Fibroblast of pulmonary artery (primary cell): ENCODE measurements around the gene OR6C76.
"Not testable (repeated sequence)": the region's sequence is repeated elsewhere in the genome, so short reads cannot be mapped to it uniquely, and the experiment has no call there.

Experiments
- DNase-seq: peaks from one replicate; pipeline ENCODE4 v3.0.0-alpha.2; 2010; ENCODE audit warnings: low read depth
- H3K4me3 ChIP-seq: replicated peaks from 2 replicates; pipeline ENCODE4 v1.5.1; 2011; ENCODE audit warnings: low read depth, mild to moderate bottlenecking, control low read depth, low read length, moderate library complexity
- TF ChIP-seq, protein P1 (sequence below): IDR thresholded peaks from 2 replicates; pipeline ENCODE4 v1.5.1; 2011; ENCODE audit warnings: mild to moderate bottlenecking, control low read depth, low read length, inconsistent platforms; ENCODE audit errors: missing control alignments

Gene OR6C76

DNA sequence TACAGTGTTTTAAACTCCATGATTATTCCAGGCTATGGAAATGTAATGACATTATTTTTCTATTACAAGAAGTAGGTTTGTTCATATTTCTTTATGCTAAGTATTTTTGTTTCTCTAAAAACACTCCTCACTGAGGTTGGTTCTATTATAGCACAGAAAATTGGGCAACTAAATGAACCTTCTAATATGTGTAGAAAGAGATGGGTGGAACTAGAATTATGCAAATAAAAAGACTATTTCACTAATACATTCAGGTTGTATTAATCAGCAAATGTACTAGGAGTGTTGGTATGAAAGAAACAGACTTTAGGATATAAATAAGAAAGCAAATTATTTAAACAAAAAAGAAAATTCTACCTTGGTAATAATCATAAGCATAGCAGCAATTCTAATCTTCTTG, 22.8 kb downstream of the OR6C76 start:
- H3K4me3 ChIP-seq = no peak overlapping the region
- TF ChIP-seq, protein P1, sequence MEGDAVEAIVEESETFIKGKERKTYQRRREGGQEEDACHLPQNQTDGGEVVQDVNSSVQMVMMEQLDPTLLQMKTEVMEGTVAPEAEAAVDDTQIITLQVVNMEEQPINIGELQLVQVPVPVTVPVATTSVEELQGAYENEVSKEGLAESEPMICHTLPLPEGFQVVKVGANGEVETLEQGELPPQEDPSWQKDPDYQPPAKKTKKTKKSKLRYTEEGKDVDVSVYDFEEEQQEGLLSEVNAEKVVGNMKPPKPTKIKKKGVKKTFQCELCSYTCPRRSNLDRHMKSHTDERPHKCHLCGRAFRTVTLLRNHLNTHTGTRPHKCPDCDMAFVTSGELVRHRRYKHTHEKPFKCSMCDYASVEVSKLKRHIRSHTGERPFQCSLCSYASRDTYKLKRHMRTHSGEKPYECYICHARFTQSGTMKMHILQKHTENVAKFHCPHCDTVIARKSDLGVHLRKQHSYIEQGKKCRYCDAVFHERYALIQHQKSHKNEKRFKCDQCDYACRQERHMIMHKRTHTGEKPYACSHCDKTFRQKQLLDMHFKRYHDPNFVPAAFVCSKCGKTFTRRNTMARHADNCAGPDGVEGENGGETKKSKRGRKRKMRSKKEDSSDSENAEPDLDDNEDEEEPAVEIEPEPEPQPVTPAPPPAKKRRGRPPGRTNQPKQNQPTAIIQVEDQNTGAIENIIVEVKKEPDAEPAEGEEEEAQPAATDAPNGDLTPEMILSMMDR = no peak
- no peak for DNase-seq

DNA sequence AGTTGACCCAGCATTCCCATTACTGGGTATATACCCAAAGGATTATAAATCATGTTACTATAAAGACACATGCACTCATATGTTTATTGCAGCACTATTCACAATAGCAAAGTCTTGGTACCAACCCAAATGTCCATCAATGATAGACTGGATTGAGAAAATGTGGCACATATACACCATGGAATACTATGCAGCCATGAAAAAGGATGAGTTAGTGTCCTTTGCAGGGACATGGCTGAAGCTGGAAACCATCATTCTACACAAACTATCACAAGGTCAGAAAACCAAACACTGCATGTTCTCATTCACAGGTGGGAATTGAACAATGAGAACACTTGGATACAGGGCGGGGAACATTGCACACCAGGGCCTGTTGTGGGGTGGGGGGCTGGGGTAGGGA, 38.9 kb downstream of the OR6C76 start:
- not testable (repeated sequence) for H3K4me3 ChIP-seq, DNase-seq

DNA sequence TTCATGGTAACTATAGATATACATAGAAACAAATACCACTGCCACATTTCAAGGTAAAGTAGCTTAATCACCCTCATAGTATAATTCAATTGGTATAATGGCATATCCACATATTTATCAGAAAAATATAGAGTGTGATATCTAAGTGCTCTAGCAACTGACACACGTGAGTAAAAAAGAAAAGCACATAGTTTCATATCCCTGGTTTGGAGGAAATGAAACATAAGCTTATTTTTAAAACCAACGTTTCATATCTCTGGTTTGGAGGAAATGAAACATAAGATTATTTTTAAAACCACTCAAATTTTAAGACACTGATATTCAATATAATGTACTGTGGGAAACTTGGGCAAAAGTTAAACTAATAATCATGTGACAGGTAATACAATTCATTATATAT, 41.8 kb downstream of the OR6C76 start:
- no peak for DNase-seq
- H3K4me3 ChIP-seq = no peak overlapping the region
- TF ChIP-seq, protein P1 = no peak

DNA sequence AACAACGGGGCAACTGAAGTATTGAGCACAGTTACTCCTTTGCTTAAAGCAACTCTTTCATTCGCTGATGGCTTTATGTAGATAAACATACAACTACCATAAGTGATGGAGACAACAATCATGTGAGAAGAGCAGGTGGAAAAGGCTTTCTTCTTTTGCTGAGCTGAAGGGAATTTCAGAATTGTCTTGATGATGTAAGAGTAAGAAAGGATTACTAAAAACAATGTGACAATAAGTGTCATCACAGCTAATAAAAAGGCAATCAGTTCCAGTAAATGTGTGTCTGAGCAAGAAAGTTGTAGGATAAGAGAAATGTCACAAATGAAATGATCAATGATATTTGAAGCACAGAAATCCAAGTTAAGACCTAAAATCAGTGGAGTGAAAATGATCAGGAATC, 43.2 kb downstream of the OR6C76 start:
- H3K4me3 ChIP-seq = no peak overlapping the region
- no peak for DNase-seq
- TF ChIP-seq, protein P1 = no peak

DNA sequence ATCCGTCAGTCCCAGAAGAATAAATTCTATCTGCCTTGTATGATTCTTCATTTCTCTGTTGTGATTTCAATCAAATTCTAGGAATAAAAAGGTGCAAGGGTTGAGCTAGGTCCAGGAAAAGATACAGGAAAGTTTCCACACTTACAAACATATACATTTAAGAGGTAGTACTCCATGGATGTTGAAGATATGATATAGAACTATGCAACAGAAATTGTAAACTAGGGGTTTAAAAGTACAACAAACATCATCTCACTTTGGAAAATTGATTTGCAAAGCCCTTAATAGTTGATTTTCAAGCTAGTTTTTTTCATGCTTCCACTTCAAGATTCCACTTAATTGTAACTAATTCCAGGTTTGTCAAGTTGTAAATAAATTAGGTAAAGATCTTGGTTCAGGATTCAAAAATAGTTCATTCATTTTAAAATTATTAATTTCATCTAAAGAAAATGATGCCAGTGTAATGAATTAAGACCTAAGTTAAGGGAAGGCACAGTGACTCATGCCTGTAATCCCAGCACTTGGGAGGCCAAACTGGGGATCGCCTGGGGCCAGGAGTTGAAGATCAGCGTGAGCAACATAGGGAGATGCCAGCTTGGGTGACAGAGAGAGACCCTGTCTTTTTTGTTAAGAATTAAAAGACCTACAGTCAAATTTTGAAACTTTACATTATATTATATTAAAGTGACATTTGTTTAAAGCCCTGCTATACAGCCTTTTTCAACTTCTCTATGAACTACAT, 44.2 kb downstream of the OR6C76 start, which contains the start of gene OR6C70:
Gene OR6C70 (minus strand): TSS at position 51 of the 742 bp plus-strand sequence. CDS start 0 bp downstream, at position 51.
- H3K4me3 ChIP-seq = no peak within 1 kb of the TSS
- no peak for DNase-seq

DNA sequence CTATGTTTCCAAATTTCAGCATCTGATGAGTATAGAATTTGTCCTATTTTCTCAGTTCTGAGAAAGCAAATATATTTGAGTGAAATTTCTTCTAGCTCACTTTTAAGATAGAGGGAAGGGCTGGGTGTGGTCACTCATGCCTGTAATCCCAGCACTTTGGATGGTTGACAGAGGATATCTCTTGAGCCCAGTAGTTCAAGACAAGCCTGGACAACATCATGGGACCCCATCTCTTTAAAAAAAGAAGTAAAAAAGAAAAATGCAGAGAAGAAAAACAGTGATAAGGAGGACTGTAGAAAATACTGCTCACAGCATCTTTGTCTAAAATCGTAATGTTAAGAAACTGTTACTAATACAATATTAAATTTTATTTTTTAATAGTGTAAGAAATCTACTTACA, 46.2 kb downstream of the OR6C76 start:
- TF ChIP-seq, protein P1 = no peak
- no peak for DNase-seq
- H3K4me3 ChIP-seq = no peak overlapping the region

More for the DNA sequence above, 44.2 kb downstream of the OR6C76 start, which contains the start of gene OR6C70:
- TF ChIP-seq, protein P1 = no peak
